Nephron progenitor cell (in vitro differentiated cells): Measurements from ENCODE around the gene ZNF639.

ENCODE experiments used
- DNase-seq: peaks from one replicate; pipeline ENCODE4 v3.0.0; 2021
- H3K27ac Mint-ChIP-seq: 2 replicates; pipeline ENCODE4 v1.8.0; 2021; ENCODE audit warnings: mild to moderate bottlenecking, moderate library complexity, mixed read lengths
- H3K27me3 Mint-ChIP-seq: 2 replicates; pipeline ENCODE4 v1.8.0; 2021; ENCODE audit warnings: mild to moderate bottlenecking, low read depth, mixed read lengths; ENCODE audit not compliant: poor library complexity
- H3K36me3 Mint-ChIP-seq: 2 replicates; pipeline ENCODE4 v1.8.0; 2021; ENCODE audit warnings: low read depth, mixed read lengths
- H3K4me1 Mint-ChIP-seq: 2 replicates; pipeline ENCODE4 v1.8.0; 2021; ENCODE audit warnings: mixed read lengths
- H3K4me3 Mint-ChIP-seq: 2 replicates; pipeline ENCODE4 v1.8.0; 2021; ENCODE audit warnings: mild to moderate bottlenecking, moderate library complexity, mixed read lengths
- H3K9me3 Mint-ChIP-seq: 2 replicates; pipeline ENCODE4 v1.8.0; 2021; ENCODE audit warnings: mild to moderate bottlenecking, moderate library complexity, mixed read lengths
- CTCF ChIP-seq: fragments of 200-600 bp; sonication (generic); IDR thresholded peaks from 2 replicates; pipeline ENCODE4 v1.5.0; 2021; ENCODE audit warnings: antibody characterized with exemption

The ZNF639 gene

DNA sequence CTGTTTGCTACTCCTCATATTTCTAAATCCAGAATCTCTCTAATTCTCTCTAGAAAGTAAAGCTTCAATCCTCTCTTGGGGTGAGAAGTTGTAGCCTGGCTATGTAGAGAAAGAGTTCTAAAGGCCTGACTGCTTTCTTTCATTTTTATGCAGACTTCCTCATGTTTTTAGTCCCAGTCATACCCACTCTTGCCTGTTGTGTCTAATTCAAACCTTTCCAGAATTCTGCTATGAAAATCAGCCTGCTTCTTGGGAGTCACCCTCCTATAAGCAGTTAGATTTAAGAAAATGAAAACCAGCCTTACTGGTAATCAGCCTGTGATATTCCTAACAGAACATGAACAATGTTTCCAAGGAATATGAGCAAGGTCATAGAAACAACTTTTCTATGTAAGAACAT is 14.8 kb upstream of the ZNF639 start:
- Mint-ChIP-seq H3K4me3 (no peak overlapping the region), H3K27ac (no peak overlapping the region), H3K4me1 (no peaks in the 10 kb centered on the region), H3K36me3 (no peaks in the 10 kb centered on the region), H3K9me3 (no peaks in the 10 kb centered on the region), H3K27me3 (peaks cover 3% of the 10 kb centered on the region)
- no peak for TF ChIP-seq CTCF
- no peak for DNase-seq

DNA sequence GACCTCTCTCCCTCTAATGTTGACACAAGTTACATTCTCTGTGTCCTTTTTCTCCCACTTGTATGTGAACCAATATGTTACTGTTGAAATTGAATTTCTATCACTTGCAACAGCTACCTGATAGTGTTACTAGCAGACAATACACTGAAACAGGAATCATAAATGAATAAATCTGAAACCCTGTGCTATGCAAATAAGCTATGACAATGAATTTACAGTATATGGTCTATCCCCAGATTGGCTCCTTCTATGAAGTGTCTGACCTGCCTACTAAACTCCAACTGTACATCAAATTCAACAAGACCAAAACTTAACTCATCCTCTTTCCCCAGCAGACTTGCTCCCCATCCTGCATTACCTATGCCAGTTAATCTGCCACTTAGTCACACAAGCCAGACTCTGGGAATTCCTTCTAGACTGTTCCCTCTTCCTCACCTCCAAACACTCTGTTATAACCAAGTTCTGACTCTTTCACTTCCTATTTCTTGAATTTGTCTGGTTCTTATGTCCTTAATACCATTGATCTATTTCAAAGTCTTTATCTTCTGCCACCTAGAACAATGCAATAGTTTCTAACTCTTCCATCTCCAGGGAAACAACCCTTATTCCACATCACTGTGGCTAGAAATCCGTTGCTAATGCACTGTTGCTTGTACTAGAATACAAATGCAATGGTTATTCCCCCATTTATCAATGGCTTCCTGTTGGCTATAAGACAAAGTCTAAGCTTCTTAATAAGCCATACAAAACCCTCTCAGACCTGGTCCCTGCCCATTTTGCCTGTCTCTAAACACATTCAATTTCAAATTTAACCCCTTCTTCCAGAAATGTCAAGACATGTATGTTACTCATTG is 13.4 kb upstream of the ZNF639 start:
- no peak overlapping the region for H3K4me3 Mint-ChIP-seq
- no peaks in the 10 kb centered on the region for H3K9me3 Mint-ChIP-seq
- H3K27ac Mint-ChIP-seq: no peak overlapping the region
- no peak for TF ChIP-seq CTCF
- DNase-seq: no peak
- no peaks in the 10 kb centered on the region for H3K36me3 Mint-ChIP-seq
- H3K27me3 Mint-ChIP-seq: peaks cover 6% of the 10 kb centered on the region
- H3K4me1 Mint-ChIP-seq: no peaks in the 10 kb centered on the region

- Mint-ChIP-seq H3K36me3 (no peaks in the 10 kb centered on the region), H3K27me3 (peaks cover 22% of the 10 kb centered on the region), H3K4me3 (no peak overlapping the region), H3K27ac (no peak overlapping the region), H3K4me1 (peaks cover 15% of the 10 kb centered on the region), H3K9me3 (no peaks in the 10 kb centered on the region)
- TF ChIP-seq CTCF: no peak
- no peak for DNase-seq
Observed at GRCh38 chr3:179318876-179319275, 4.0 kb upstream of the ZNF639 start.

GRCh38 chr3:179321668-179322285 is 1.1 kb upstream of the ZNF639 start:
- Mint-ChIP-seq H3K9me3 (no peaks in the 10 kb centered on the region), H3K4me1 (peaks cover 31% of the 10 kb centered on the region), H3K4me3 (peak overlapping the region; percentile 67), H3K36me3 (peaks cover 15% of the 10 kb centered on the region), H3K27ac (no peak overlapping the region), H3K27me3 (peaks cover 18% of the 10 kb centered on the region)
- peak; percentile 32 for TF ChIP-seq CTCF
- DNase-seq: no peak

DNA sequence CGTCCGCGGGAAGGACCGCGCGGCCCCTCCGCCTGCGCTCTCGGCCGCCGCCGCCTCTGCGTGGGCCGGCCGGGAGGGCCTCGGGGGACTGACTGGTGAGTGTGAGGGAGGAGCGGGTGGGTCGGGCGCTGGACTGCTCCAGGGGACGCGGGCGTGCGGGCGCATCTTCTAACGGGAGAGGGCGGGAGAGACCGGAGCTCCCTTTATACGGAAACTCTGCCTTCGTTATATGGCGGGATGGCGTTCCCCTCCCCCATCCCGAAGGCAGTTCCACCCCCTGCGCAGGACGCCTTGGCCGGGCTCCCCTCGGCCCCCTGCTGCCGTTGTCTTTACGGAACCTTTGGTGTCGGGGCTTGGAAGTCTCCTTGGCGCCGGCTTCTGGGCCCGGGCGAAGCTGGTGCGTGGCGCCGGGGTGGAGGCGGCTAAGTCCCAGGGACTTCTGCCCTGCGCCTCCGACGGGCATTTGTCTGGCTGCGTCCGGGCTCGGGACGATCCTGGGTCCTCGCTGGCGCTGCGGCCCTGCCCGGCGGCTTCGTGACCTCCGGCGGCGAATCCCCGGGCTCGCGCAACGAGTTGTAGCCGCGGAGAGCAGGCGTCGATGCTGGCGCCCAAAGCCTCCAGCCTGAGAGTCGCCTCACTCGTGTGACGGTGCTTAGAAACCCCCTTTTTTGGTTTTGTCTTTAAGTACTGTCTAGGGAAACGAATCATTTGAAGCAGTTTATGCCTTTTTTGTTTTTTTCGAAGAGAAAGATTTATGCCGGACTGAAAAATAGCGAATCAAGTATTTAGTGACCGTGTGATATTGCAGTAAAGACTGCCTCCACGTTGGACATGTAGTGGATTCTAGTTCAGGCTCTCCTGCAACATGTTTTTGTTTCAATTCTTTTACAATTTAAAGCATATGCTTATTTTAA is 623 bp downstream of the ZNF639 start:
- Mint-ChIP-seq H3K27me3 (peaks cover 6% of the 10 kb centered on the region), H3K9me3 (no peaks in the 10 kb centered on the region), H3K27ac (peak overlapping the region; percentile 74), H3K4me3 (peak overlapping the region; percentile 92), H3K36me3 (peaks cover 27% of the 10 kb centered on the region), H3K4me1 (peaks cover 31% of the 10 kb centered on the region)
- DNase-seq: peak; percentile 73
- no peak for TF ChIP-seq CTCF
